SK-N-SH treated with all-trans-retinoic acid at 6 μM for 48 hours (cell line): ENCODE measurements around the gene ASB4.

Source experiments
- ARNTL ChIP-seq: fragments of 450-650 bp; formaldehyde crosslinking; IDR thresholded peaks from 2 replicates; pipeline ENCODE4 v1.5.0; 2020; ENCODE audit warnings: low read depth, mild to moderate bottlenecking, moderate library complexity, borderline replicate concordance
- CREB5 ChIP-seq: fragments of 250-450 bp; sonication (Bioruptor Pico); IDR thresholded peaks from 2 replicates; pipeline ENCODE4 v1.5.1; 2020; ENCODE audit warnings: low read depth, mild to moderate bottlenecking, moderate library complexity
- CSDC2 ChIP-seq: fragments of 250-450 bp; sonication (Bioruptor Pico); IDR thresholded peaks from 2 replicates; pipeline ENCODE4 v1.5.0; 2020; ENCODE audit warnings: mild to moderate bottlenecking, moderate library complexity
- ESRRG ChIP-seq: fragments of 250-450 bp; sonication (Bioruptor Pico); IDR thresholded peaks from 2 replicates; pipeline ENCODE4 v1.6.1; 2021; ENCODE audit warnings: mild to moderate bottlenecking
- GLIS3 ChIP-seq: fragments of 250-450 bp; sonication (Bioruptor Pico); IDR thresholded peaks from 2 replicates; pipeline ENCODE4 v1.5.0; 2020; ENCODE audit warnings: mild to moderate bottlenecking, moderate library complexity
- PATZ1 ChIP-seq: fragments of 250-450 bp; sonication (Bioruptor Pico); IDR thresholded peaks from 2 replicates; pipeline ENCODE4 v1.8.0; 2020; ENCODE audit warnings: mild to moderate bottlenecking, moderate library complexity, borderline replicate concordance
- POU6F1 ChIP-seq: fragments of 250-450 bp; sonication (Bioruptor Pico); IDR thresholded peaks from 2 replicates; pipeline ENCODE4 v1.8.0; 2021; ENCODE audit warnings: low read depth, mild to moderate bottlenecking, moderate library complexity, borderline replicate concordance
- RARB ChIP-seq: fragments of 250-450 bp; sonication (Bioruptor Pico); IDR thresholded peaks from 2 replicates; pipeline ENCODE4 v1.8.0; 2021; ENCODE audit warnings: mild to moderate bottlenecking, moderate library complexity
- TSHZ2 ChIP-seq: fragments of 250-450 bp; sonication (Bioruptor Pico); IDR thresholded peaks from 2 replicates; pipeline ENCODE4 v1.5.0; 2020; ENCODE audit warnings: mild to moderate bottlenecking, moderate library complexity
- ZNF565 ChIP-seq: fragments of 450-650 bp; formaldehyde crosslinking; conservative IDR thresholded peaks from 2 replicates; pipeline ENCODE4 v1.5.0; 2020; ENCODE audit warnings: low read depth, mild to moderate bottlenecking, moderate library complexity
- ZNF8 ChIP-seq: fragments of 450-650 bp; formaldehyde crosslinking; IDR thresholded peaks from 2 replicates; pipeline ENCODE4 v1.5.0; 2020; ENCODE audit warnings: mild to moderate bottlenecking, moderate library complexity

- no peak for TF ChIP-seq TSHZ2
- TF ChIP-seq RARB (CRISPR knock-in tag), result no peak
- no peak for TF ChIP-seq CREB5 (CRISPR knock-in tag)
- no peak for TF ChIP-seq ZNF565 (CRISPR knock-in tag)
- TF ChIP-seq ZNF8 (CRISPR knock-in tag), result no peak
- no peak for TF ChIP-seq PATZ1 (CRISPR knock-in tag)
- TF ChIP-seq POU6F1 (CRISPR knock-in tag), result no peak
- TF ChIP-seq CSDC2 (CRISPR knock-in tag), result no peak
- no peak for TF ChIP-seq ARNTL (CRISPR knock-in tag)
- TF ChIP-seq ESRRG, result no peak
- no peak for TF ChIP-seq GLIS3 (CRISPR knock-in tag)
Observed at GRCh38 chr7:95578299-95578855, 92.6 kb downstream of the ASB4 start.
